Uterus (tissue), 4 donors: Measurements from ENCODE around the gene PLPP1. TPM values are rescaled to one million over a fixed set of nuclear protein-coding genes. Genes with fewer than 3 reads are reported as not detected.

ENCODE experiments used
- DNase-seq, 2 donors: peaks; one replicate each; pipeline ENCODE4 v3.0.0-alpha.2; 2019 to 2020
- H3K27ac ChIP-seq, 2 donors: fragments of 200-600 bp; sonication (generic); 1 replicate in 1 of 2; 2 replicates in 1 of 2; pipeline ENCODE4 v1.5.1; 2016 to 2018
- H3K27me3 ChIP-seq, 2 donors: fragments of 200-600 bp; sonication (generic); one replicate each; pipeline ENCODE4 v1.5.1; 2018 to 2019; ENCODE audit warnings: control low read depth in 1 of 2
- H3K36me3 ChIP-seq, 2 donors: fragments of 200-600 bp; sonication (generic); one replicate each; pipeline ENCODE4 v1.5.1; 2019; ENCODE audit warnings: control low read depth in 1 of 2
- H3K4me1 ChIP-seq, 2 donors: fragments of 200-600 bp; sonication (generic); one replicate each; pipeline ENCODE4 v1.5.1; 2018 to 2019; ENCODE audit warnings: control low read depth in 1 of 2
- H3K4me3 ChIP-seq, 2 donors: fragments of 200-600 bp; sonication (generic); 1 replicate in 1 of 2; 2 replicates in 1 of 2; pipeline ENCODE4 v1.5.1; 2018 to 2019; ENCODE audit warnings: mild to moderate bottlenecking in 1 of 2
- H3K9me3 ChIP-seq, 2 donors: fragments of 200-600 bp; sonication (generic); one replicate each; pipeline ENCODE4 v1.5.1; 2019; ENCODE audit warnings: control low read depth in 1 of 2
- CTCF ChIP-seq, 4 experiments: fragments of 200-600 bp in 2 of 4; fragments of 450-650 bp in 2 of 4; sonication (generic) in 2 of 4; IDR thresholded peaks; one replicate each; pipeline ENCODE4 v1.5.1; 2016 to 2019; ENCODE audit warnings: antibody characterized with exemption in 4 of 4, mild to moderate bottlenecking in 2 of 4, moderate library complexity in 1 of 4
- POLR2A ChIP-seq, 2 donors: fragments of 450-650 bp; IDR thresholded peaks; one replicate each; pipeline ENCODE4 v1.6.1; 2016; ENCODE audit warnings: antibody characterized with exemption in 2 of 2, mild to moderate bottlenecking in 1 of 2, moderate library complexity in 1 of 2
- intact Hi-C: fragments of 100-400 bp; cut with DNase I; formaldehyde crosslinking; loops from one replicate; pipeline ENCODE4 v1.15.1; 2023; ENCODE audit warnings: low total_unique reads
- total RNA-seq, 4 donors: library from RNA; depleted of rRNA in 3 of 4; stranded (reverse); fragments of >200 nt in 3 of 4; gene quantifications; one replicate each; pipeline versions ENCODE4 v1.1.0 to v1.2.4, GENCODE V29; 2014 to 2023
- donor health status: DM: yes; HTN: yes; CAD: no.

Gene PLPP1
- total RNA-seq, 4 donors from 2014 or later, result 83.4 to 297 (median 175) TPM

DNA sequence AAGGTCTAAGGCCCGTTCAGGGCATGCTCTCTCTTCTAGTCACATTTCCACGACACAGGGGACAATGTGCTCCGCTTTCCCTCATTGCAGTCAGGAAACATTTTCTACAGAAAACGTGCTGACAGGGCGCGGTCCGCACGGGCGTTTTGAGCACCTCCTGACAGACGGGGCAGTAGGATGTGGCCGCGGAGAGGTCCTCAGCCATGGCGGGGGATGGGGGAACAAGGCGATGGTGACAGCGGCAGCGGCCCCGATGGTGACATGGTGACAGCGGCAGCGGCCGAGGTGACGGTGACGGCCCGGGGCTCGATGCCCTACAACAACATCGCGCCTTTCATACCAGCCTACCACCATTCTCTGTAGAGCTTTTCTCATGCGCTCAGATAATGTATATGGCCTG, 4.1 kb downstream of the PLPP1 start:
- TF ChIP-seq POLR2A (IDR thresholded peaks at IDR 0.05), result no peak
- DNase-seq, result no peak
- intact Hi-C loops, result loop anchor here (10.0 kb wide), 1 partner anchor 74 kb away; no protein-coding TSS in a partner anchor
- Histone ChIP-seq H3K4me1 (peaks cover 0 to 8% of the 10 kb centered on the region in 2 donors), H3K27me3 (no peaks in the 10 kb centered on the region), H3K4me3 (no peak overlapping the region), H3K36me3 (no peaks in the 10 kb centered on the region), H3K9me3 (no peaks in the 10 kb centered on the region), H3K27ac (no peak overlapping the region)

- TF ChIP-seq POLR2A (IDR thresholded peaks at IDR 0.05), result no peak
- Histone ChIP-seq H3K9me3 (no peaks in the 10 kb centered on the region), H3K36me3 (no peaks in the 10 kb centered on the region), H3K4me1 (no peaks in the 10 kb centered on the region), H3K4me3 (no peak overlapping the region), H3K27me3 (no peaks in the 10 kb centered on the region), H3K27ac (no peak overlapping the region)
- intact Hi-C loops, result no loop called here
- no peak for DNase-seq
These were observed 9.9 kb downstream of the PLPP1 start for GRCh38 chr5:55524816-55525215.

GRCh38 chr5:55523293-55523692, 11.5 kb downstream of the PLPP1 start:
- TF ChIP-seq POLR2A (IDR thresholded peaks at IDR 0.05) (no peak), CTCF (IDR thresholded peaks at IDR 0.05) (no peak)
- intact Hi-C loops, result no loop called here
- Histone ChIP-seq H3K4me1 (no peaks in the 10 kb centered on the region), H3K4me3 (no peak overlapping the region), H3K36me3 (no peaks in the 10 kb centered on the region), H3K27ac (no peak overlapping the region), H3K27me3 (no peaks in the 10 kb centered on the region), H3K9me3 (no peaks in the 10 kb centered on the region)
- no peak for DNase-seq

- H3K4me3 ChIP-seq, result no peak overlapping the region
- DNase-seq, result no peak
- no peaks in the 10 kb centered on the region for H3K36me3 ChIP-seq
- H3K27me3 ChIP-seq, result no peaks in the 10 kb centered on the region
- no peaks in the 10 kb centered on the region for H3K9me3 ChIP-seq
- H3K27ac ChIP-seq, result no peak overlapping the region
- TF ChIP-seq POLR2A (IDR thresholded peaks at IDR 0.05) (no peak), CTCF (IDR thresholded peaks at IDR 0.05) (no peak)
- intact Hi-C loops, result no loop called here
- no peaks in the 10 kb centered on the region for H3K4me1 ChIP-seq
These were observed 12.9 kb downstream of the PLPP1 start for GRCh38 chr5:55521881-55522280.

DNA sequence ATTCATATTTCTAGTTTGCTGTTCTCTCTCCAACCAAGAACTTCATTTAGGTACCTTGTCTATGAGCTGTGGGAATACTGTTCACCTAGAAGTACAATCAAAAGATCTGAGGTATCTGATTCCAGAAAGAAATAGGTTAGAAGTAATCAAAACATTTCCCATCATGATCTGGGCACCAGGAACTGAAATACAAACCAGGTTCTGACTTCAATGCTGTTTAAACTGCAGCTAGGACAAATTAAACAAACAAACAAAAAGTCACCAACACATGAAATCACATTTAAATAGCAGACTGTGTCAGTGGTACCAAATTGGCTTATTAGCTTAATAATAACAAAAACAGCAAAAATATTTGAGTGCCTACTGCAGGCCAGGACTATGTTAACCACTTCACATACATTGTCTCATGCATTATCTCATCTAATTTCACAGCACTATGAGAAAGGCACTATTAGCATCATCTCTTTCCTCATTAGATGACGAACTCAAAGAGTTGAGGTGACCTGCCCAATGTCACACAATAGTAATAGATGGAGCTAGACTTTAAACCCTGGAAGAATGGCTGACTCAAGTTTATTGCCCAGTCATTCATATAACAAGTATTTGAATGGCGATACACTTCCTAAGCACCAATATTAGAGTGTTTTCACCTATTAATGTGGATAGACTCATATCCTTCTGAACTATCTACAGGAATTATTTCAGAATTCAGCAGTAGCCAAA, 14.5 kb downstream of the PLPP1 start:
- TF ChIP-seq POLR2A (IDR thresholded peaks at IDR 0.05), result no peak
- no peak for TF ChIP-seq CTCF (IDR thresholded peaks at IDR 0.05)
- no peak for DNase-seq
- Histone ChIP-seq H3K4me3 (no peak overlapping the region), H3K27me3 (no peaks in the 10 kb centered on the region), H3K27ac (no peak overlapping the region), H3K36me3 (no peaks in the 10 kb centered on the region), H3K9me3 (no peaks in the 10 kb centered on the region), H3K4me1 (no peaks in the 10 kb centered on the region)
- intact Hi-C loops, result no loop called here

GRCh38 chr5:55518831-55519390, 15.9 kb downstream of the PLPP1 start:
- intact Hi-C loops, result no loop called here
- Histone ChIP-seq H3K4me1 (no peaks in the 10 kb centered on the region), H3K9me3 (no peaks in the 10 kb centered on the region), H3K36me3 (no peaks in the 10 kb centered on the region), H3K4me3 (no peak overlapping the region), H3K27ac (no peak overlapping the region), H3K27me3 (no peaks in the 10 kb centered on the region)
- DNase-seq, result no peak
- TF ChIP-seq POLR2A (IDR thresholded peaks at IDR 0.05) (no peak), CTCF (IDR thresholded peaks at IDR 0.05) (no peak)
